ENCODE data around the gene EIF2A.
A peak's percentile ranks its signal among the peaks of the same experiment; 100 is the strongest.
"Not testable (repeated sequence)": the region's sequence is repeated elsewhere in the genome, so short reads cannot be mapped to it uniquely, and the experiment has no call there.

EIF2A gene

GRCh38 chr3:150546226-150547044, at the start of gene EIF2A, which contains the start of gene SERP1:
Gene EIF2A (plus strand): TSS chr3:150546787. CDS start chr3:150546803, 16 bp downstream.
Gene SERP1 (minus strand): TSS chr3:150546496. CDS start chr3:150546135, 361 bp downstream.
- DNase-seq: peak; percentile 98

GRCh38 chr3:150497956-150498355, 48.6 kb upstream of the EIF2A start:
- no peak for DNase-seq

GRCh38 chr3:150500960-150501359, 45.6 kb upstream of the EIF2A start:
- not testable (repeated sequence) for DNase-seq

- no peak for DNase-seq
Measured at GRCh38 chr3:150503402-150504099, 43.0 kb upstream of the EIF2A start.

- no peak for DNase-seq
Measured at GRCh38 chr3:150504483-150504882, 42.1 kb upstream of the EIF2A start.

GRCh38 chr3:150508401-150508800, 38.2 kb upstream of the EIF2A start:
- DNase-seq: no peak

- no peak for DNase-seq
Measured at GRCh38 chr3:150509780-150510179, 36.8 kb upstream of the EIF2A start.

GRCh38 chr3:150511122-150511821, 35.3 kb upstream of the EIF2A start:
- no peak for DNase-seq

GRCh38 chr3:150515210-150515609, 31.4 kb upstream of the EIF2A start:
- DNase-seq: no peak

GRCh38 chr3:150519026-150519425, 27.6 kb upstream of the EIF2A start:
- DNase-seq: no peak

- no peak for DNase-seq
Measured at GRCh38 chr3:150520408-150520807, 26.2 kb upstream of the EIF2A start.

- no peak for DNase-seq
Measured at GRCh38 chr3:150521463-150521862, 25.1 kb upstream of the EIF2A start.

GRCh38 chr3:150523538-150523937, 23.0 kb upstream of the EIF2A start:
- no peak for DNase-seq

- DNase-seq: no peak
Measured at GRCh38 chr3:150527464-150528255, 18.9 kb upstream of the EIF2A start.

GRCh38 chr3:150528354-150528797, 18.2 kb upstream of the EIF2A start:
- DNase-seq: no peak

GRCh38 chr3:150531775-150532174, 14.8 kb upstream of the EIF2A start:
- no peak for DNase-seq

- no peak for DNase-seq
Measured at GRCh38 chr3:150535204-150535603, 11.4 kb upstream of the EIF2A start.

- no peak for DNase-seq
Measured at GRCh38 chr3:150538324-150539208, 8.0 kb upstream of the EIF2A start.

- no peak for DNase-seq
Measured at GRCh38 chr3:150540297-150540696, 6.3 kb upstream of the EIF2A start.

GRCh38 chr3:150540991-150541390, 5.6 kb upstream of the EIF2A start:
- DNase-seq: no peak

GRCh38 chr3:150543128-150543527, 3.5 kb upstream of the EIF2A start:
- DNase-seq: no peak

Data from GOT3 (cell line).